GM12878 (cell line): ENCODE data around the gene DOCK2. TPM values are rescaled to one million over a fixed set of nuclear protein-coding genes. Genes with fewer than 3 reads are reported as not detected.

Source experiments
- ATAC-seq: fragments of 200-7000 bp; cut with Tn5 transposase; 3 replicates; pipeline ENCODE4 v1.9.1; 2020; ENCODE audit warnings: mild to moderate bottlenecking, moderate library complexity
- BruUV-seq: library from RNA; stranded (reverse); fragments of 400-500 nt; replicated peaks from 2 replicates; lab custom pipeline; 2021; lab: Mats Ljungman, UMichigan
- CTCF ChIA-PET: fragments of 300-600 bp; sonication (Branson Sonifier 250); formaldehyde crosslinking; extraction: SDS; loops from one replicate; lab custom pipeline; 2021; ENCODE audit warnings: inconsistent platforms; lab: Yijun Ruan, JAX
- POLR2A ChIA-PET: fragments of 350-600 bp; formaldehyde crosslinking; extraction: SDS; loops from one replicate; lab custom pipeline; 2021; ENCODE audit warnings: inconsistent platforms; lab: Charles Lee
- RAD21 ChIA-PET: fragments of 300-600 bp; sonication (Branson Sonifier 250); formaldehyde crosslinking; loops from one replicate; lab custom pipeline; 2023; ENCODE audit warnings: antibody characterized with exemption; ENCODE audit not compliant: unreplicated experiment; lab: Charles Lee
- SMC1A ChIA-PET: fragments of 300-600 bp; sonication (Branson Sonifier 250); formaldehyde crosslinking; loops from one replicate; lab custom pipeline; 2023; ENCODE audit not compliant: unreplicated experiment, uncharacterized antibody; lab: Charles Lee
- DNase-seq: peaks from one replicate; pipeline ENCODE4 v3.0.0-alpha.2; 2011; ENCODE audit warnings: low read depth, low spot score
- FAIRE-seq: peaks from 3 replicates; lab custom pipeline; 2011; peaks lifted over from hg19 to GRCh38; lab: Jason Lieb, UNC
- H2AFZ ChIP-seq: 2 replicates; pipeline ENCODE4 v1.6.0; 2011; ENCODE audit warnings: low read depth, low read length, control low read depth; ENCODE audit not compliant: control insufficient read depth
- H3K27ac ChIP-seq: 2 replicates; pipeline ENCODE4 v1.5.1; 2011; ENCODE audit warnings: control low read depth; ENCODE audit not compliant: control insufficient read depth, insufficient read depth
- H3K27me3 ChIP-seq, 2 experiments: replicated peaks in 1 of 2; 2 replicates each; pipeline versions ENCODE4 v1.6.0 to v1.6.1; 2011; ENCODE audit warnings: low read length in 1 of 2; ENCODE audit not compliant: control insufficient read depth in 2 of 2, insufficient read depth in 2 of 2
- H3K36me3 ChIP-seq, 2 experiments: 2 replicates each; pipeline ENCODE4 v1.5.1; 2011; ENCODE audit warnings: low read length in 1 of 2; ENCODE audit not compliant: control insufficient read depth in 2 of 2, insufficient read depth in 2 of 2
- H3K4me1 ChIP-seq: 2 replicates; pipeline ENCODE4 v1.6.1; 2011; ENCODE audit warnings: mild to moderate bottlenecking, low read length, moderate library complexity, mixed read lengths; ENCODE audit not compliant: control insufficient read depth, insufficient read depth
- H3K4me2 ChIP-seq: 2 replicates; pipeline ENCODE4 v1.6.0; 2011; ENCODE audit warnings: control low read depth; ENCODE audit not compliant: control insufficient read depth, insufficient read depth
- H3K4me3 ChIP-seq: fragments of 200-600 bp; sonication (generic); 2 replicates; pipeline ENCODE4 v1.5.1; 2016
- H3K79me2 ChIP-seq: 2 replicates; pipeline ENCODE4 v1.6.0; 2011; ENCODE audit warnings: low read length; ENCODE audit not compliant: control insufficient read depth, insufficient read depth
- H3K9ac ChIP-seq: 2 replicates; pipeline ENCODE4 v1.8.0; 2011; ENCODE audit warnings: low read length, control low read depth, mixed read lengths; ENCODE audit not compliant: control insufficient read depth, insufficient read depth
- H3K9me3 ChIP-seq: replicated peaks from 3 replicates; pipeline ENCODE4 v1.5.1; 2011; ENCODE audit warnings: mild to moderate bottlenecking, low read length; ENCODE audit not compliant: control insufficient read depth, insufficient read depth
- H4K20me1 ChIP-seq: 2 replicates; pipeline ENCODE4 v1.6.0; 2011; ENCODE audit not compliant: control insufficient read depth, insufficient read depth
- ASH2L ChIP-seq: fragments of 300-600, 200-600 bp; sonication (generic); IDR thresholded peaks from 2 replicates; pipeline ENCODE4 v1.6.1; 2017; ENCODE audit warnings: low read depth, mild to moderate bottlenecking, borderline replicate concordance
- ATF3 ChIP-seq: IDR thresholded peaks from 2 replicates; pipeline ENCODE4 v1.6.1; 2011; ENCODE audit warnings: low read depth, mild to moderate bottlenecking, low read length, moderate library complexity, borderline replicate concordance; ENCODE audit errors: extremely low read depth
- CBX5 ChIP-seq: sonication (generic); IDR thresholded peaks from 2 replicates; pipeline ENCODE4 v1.6.1; 2016; ENCODE audit warnings: low read depth, moderate library complexity, mild to moderate bottlenecking, inconsistent platforms
- CEBPB ChIP-seq, 2 experiments: fragments of 150-350 bp in 1 of 2; IDR thresholded peaks; 2 replicates each; pipeline ENCODE4 v1.6.1; 2012 to 2014; ENCODE audit warnings: low read depth in 2 of 2, low read length in 2 of 2, borderline replicate concordance in 1 of 2, inconsistent platforms in 1 of 2
- CHD1 ChIP-seq: IDR thresholded peaks from 2 replicates; pipeline ENCODE4 v1.6.1; 2012; ENCODE audit warnings: low read depth, low read length, improper control_type of control experiment
- FOXK2 ChIP-seq: fragments of 450-650 bp; IDR thresholded peaks from 2 replicates; pipeline ENCODE4 v1.6.1; 2017; ENCODE audit warnings: mild to moderate bottlenecking, moderate library complexity
- IKZF2 ChIP-seq, 2 experiments: fragments of 450-650 bp; IDR thresholded peaks; 2 replicates each; pipeline ENCODE4 v1.6.1; 2017; ENCODE audit warnings: mild to moderate bottlenecking in 2 of 2, moderate library complexity in 2 of 2
- IRF3 ChIP-seq: fragments of 450-650 bp; IDR thresholded peaks from 2 replicates; pipeline ENCODE4 v1.6.1; 2014; ENCODE audit warnings: mild to moderate bottlenecking
- NBN ChIP-seq: fragments of 450-650 bp; IDR thresholded peaks from 2 replicates; pipeline ENCODE4 v1.6.1; 2016
- PAX8 ChIP-seq: fragments of 450-650 bp; IDR thresholded peaks from 2 replicates; pipeline ENCODE4 v1.6.1; 2017; ENCODE audit warnings: mild to moderate bottlenecking, moderate library complexity
- RAD51 ChIP-seq: fragments of 450-650 bp; IDR thresholded peaks from 2 replicates; pipeline ENCODE4 v1.6.1; 2016; ENCODE audit warnings: moderate library complexity, mild to moderate bottlenecking, inconsistent platforms
- SIN3A ChIP-seq: IDR thresholded peaks from 2 replicates; pipeline ENCODE4 v1.6.1; 2012; ENCODE audit warnings: low read depth, low read length, improper control_type of control experiment
- SIX5 ChIP-seq: IDR thresholded peaks from 2 replicates; pipeline ENCODE4 v1.6.1; 2011; ENCODE audit warnings: mild to moderate bottlenecking, low read depth, low read length, moderate library complexity; ENCODE audit not compliant: severe bottlenecking
- SMC3 ChIP-seq: IDR thresholded peaks from 2 replicates; pipeline ENCODE4 v1.6.1; 2011; ENCODE audit warnings: low read length, improper control_type of control experiment, borderline replicate concordance
- TCF12 ChIP-seq: IDR thresholded peaks from 2 replicates; pipeline ENCODE4 v1.6.1; 2011; ENCODE audit warnings: low read depth, mild to moderate bottlenecking, low read length
- YBX1 ChIP-seq: fragments of 450-650 bp; IDR thresholded peaks from 2 replicates; pipeline ENCODE4 v1.6.1; 2016; ENCODE audit warnings: antibody characterized with exemption
- ZBTB11 ChIP-seq: fragments of 450-650 bp; formaldehyde crosslinking; IDR thresholded peaks from 2 replicates; pipeline ENCODE4 v1.5.0; 2022; ENCODE audit warnings: mild to moderate bottlenecking, missing genetic modification characterization
- ZNF207 ChIP-seq: fragments of 450-650 bp; IDR thresholded peaks from 2 replicates; pipeline ENCODE4 v1.6.1; 2014; ENCODE audit warnings: antibody characterized with exemption, mild to moderate bottlenecking, borderline replicate concordance
- WGBS: methylation state at CpG from one replicate; pipeline ENCODE4 v1.1.6; 2016; ENCODE audit warnings: low lambda C conversion rate; ENCODE audit not compliant: insufficient replicate concordance, insufficient coverage; ENCODE audit errors: missing lambda C conversion rate; 5-methylcytosine and 5-hydroxymethylcytosine counted together
- in situ Hi-C: fragments of 300-500 bp; cut with MboI; formaldehyde crosslinking; loops from 9 replicates; pipeline ENCODE4 v1.14.3; 2018; ENCODE audit warnings: mixed read lengths
- intact Hi-C: fragments of 100-400 bp; cut with micrococcal nuclease; formaldehyde crosslinking; loops from one replicate; pipeline ENCODE4 v1.14.2; 2022; ENCODE audit not compliant: unreplicated experiment
- polyA plus RNA-seq, 11 experiments: library from polyadenylated mRNA; depleted of rRNA in 4 of 11; unstranded in 6 of 11; stranded (reverse) in 5 of 11; fragments of >200 nt; fragmentation: Nextera tagmentation in 4 of 11; fragmentation: Illumina TruSeq in 1 of 11; extraction: Ambion mirVana in 4 of 11; extraction: Trizol in 1 of 11; gene quantifications; 1 replicate in 1 of 11; 2 replicates in 10 of 11; pipeline versions ENCODE4 v1.2.1 to v1.2.3, GENCODE V29; 2011 to 2016; ENCODE audit warnings: inconsistent platforms in 2 of 11, missing spikeins in 2 of 11, low read depth in 1 of 11
- total RNA-seq, 4 experiments: library from RNA; depleted of rRNA in 3 of 4; stranded (reverse); fragments of >200 nt in 3 of 4; fragmentation: Illumina TruSeq in 1 of 4; extraction: Trizol in 1 of 4; gene quantifications; 2 replicates each; pipeline versions ENCODE4 v1.2.1 to v1.2.3, GENCODE V29; 2013 to 2021

DOCK2 gene
- total and polyA plus RNA-seq, 10 of the 15 experiments (the other 5 are each of a cell fraction or from before 2014, with no cell fraction given) = 34.2 to 192 (median 118) TPM

GRCh38 chr5:169778622-169779596, 141.8 kb downstream of the DOCK2 start:
- Histone ChIP-seq H3K4me2 (peak overlapping the region; percentile 3; the same call in 1 of the 2 replicates), H2AFZ (no peak overlapping the region), H3K4me3 (no peak overlapping the region), H3K4me1 (peaks cover 29% of the 10 kb centered on the region), H3K79me2 (no peaks in the 10 kb centered on the region; the same call in 1 of the 2 replicates), H4K20me1 (0 out of 2 replicates have a peak, but pooled peaks cover 2% of the 10 kb centered on the region), H3K27ac (peak overlapping the region; percentile 80), H3K9me3 (no peaks in the 10 kb centered on the region), H3K9ac (peak overlapping the region; percentile 41), H3K27me3 (no peaks in the 10 kb centered on the region), H3K36me3 (peaks cover 1 to 23% of the 10 kb centered on the region in 2 experiments)
- no TSS peak for BruUV-seq
- ChIA-PET SMC1A (interaction anchor here (0.6 to 16.5 kb wide), 28 partner anchors 8 to 1291 kb away, joined by 3 to 368 read pairs (median 5); partner anchors contain the start of gene LCP2), POLR2A (interaction anchor here (0.5 to 3.9 kb wide), 21 partner anchors 9 to 259 kb away, joined by 3 to 47 read pairs (median 4); no protein-coding TSS in a partner anchor), RAD21 (interaction anchor here (0.6 to 4.5 kb wide), 28 partner anchors 9 to 201 kb away, joined by 3 to 130 read pairs (median 9); partner anchors contain the start of genes INSYN2B and SPDL1), CTCF (interaction anchor here (0.9 to 3.5 kb wide), 13 partner anchors 10 to 202 kb away, joined by 3 to 40 read pairs (median 4); partner anchors contain the start of gene INSYN2B)
- DNase-seq (peak; percentile 87), ATAC-seq (peak; percentile 97), FAIRE-seq (peak; percentile 81)
- in situ Hi-C loops = no loop called here
- intact Hi-C loops = loop anchor here (1.0 kb wide), 2 partner anchors 22 to 26 kb away; no protein-coding TSS in a partner anchor
- under 1% methylated on average over 7 of the region's 7 CpGs for WGBS
- TF ChIP-seq IRF3 (no peak), ATF3 (no peak), IKZF2 (IDR thresholded peaks at IDR 0.05) (peak; percentile 83 to 89; a peak in 3 of 4 replicates), TCF12 (peak; percentile 35; the same call in 1 of the 2 replicates), RAD51 (peak; percentile 72), FOXK2 (no peak), PAX8 (no peak), SMC3 (no peak), NBN (peak; percentile 87; the same call in 1 of the 2 replicates), ASH2L (no peak), SIX5 (no peak), CBX5 (peak; percentile 42; the same call in 1 of the 2 replicates), SIN3A (no peak), CHD1 (no peak), ZNF207 (peak; percentile 65; the same call in 1 of the 2 replicates), CEBPB (IDR thresholded peaks at IDR 0.05; ENCODE audit: borderline replicate concordance in 1 of 2, low read depth in 2 of 2, low read length in 2 of 2) (no peak), ZBTB11 (CRISPR knock-in tag) (no peak), YBX1 (no peak)
